ENCODE measurements around the gene QRSL1. TPM values are rescaled to one million over a fixed set of nuclear protein-coding genes. Genes with fewer than 3 reads are reported as not detected.

Gene QRSL1
- total and polyA plus RNA-seq, 3 donors from 2014 or later: 9.1 to 13.3 (median 9.2) TPM

- WGBS, 2 donors: 77 to 86% methylated on average over 2 of the region's 2 CpGs
- H3K4me1 ChIP-seq: no peaks in the 10 kb centered on the region
- intact Hi-C loops (cut with DNase I; ENCODE audit: low total_unique reads): no loop called here
Observed at GRCh38 chr6:106716966-106717365, 87.6 kb downstream of the QRSL1 start.

More at GRCh38 chr6:106716966-106717365, 87.6 kb downstream of the QRSL1 start:
- Histone ChIP-seq H3K9me3 (no peaks in the 10 kb centered on the region), H3K27ac (no peak overlapping the region), H3K36me3 (ENCODE audit: low read depth, missing control alignments) (no peaks in the 10 kb centered on the region), H3K27me3 (no peaks in the 10 kb centered on the region), H3K4me3 (no peak overlapping the region)
- TF ChIP-seq POLR2A (IDR thresholded peaks at IDR 0.05) (no peak), CTCF (IDR thresholded peaks at IDR 0.05) (no peak)
- no peak for DNase-seq

Small RNA genes lying within 50 kb of the gene (small RNA-seq; reads per million reads assigned to genes)
- gene RNU6-527P: 0 reads per million in 2 donors

Other genes starting within 250 kb of the QRSL1 start
- 1 to 10 TPM; 9.8 to 9.9 TPM for gene RTN4IP1, start 80 bp upstream of the QRSL1 start, total RNA-seq
- 9.9 TPM for gene RTN4IP1, start 80 bp upstream of the QRSL1 start, polyA plus RNA-seq (ENCODE audit: insufficient read depth, low read depth, low replicate concordance)

All from testis (tissue), 3 donors.